Measurements from ENCODE around the gene C1R. TPM values are rescaled to one million over a fixed set of nuclear protein-coding genes. Genes with fewer than 3 reads are reported as not detected.

Gene C1R
- total RNA-seq, 4 donors from 2014 or later = 65.0 to 259 (median 84.7) TPM

DNA sequence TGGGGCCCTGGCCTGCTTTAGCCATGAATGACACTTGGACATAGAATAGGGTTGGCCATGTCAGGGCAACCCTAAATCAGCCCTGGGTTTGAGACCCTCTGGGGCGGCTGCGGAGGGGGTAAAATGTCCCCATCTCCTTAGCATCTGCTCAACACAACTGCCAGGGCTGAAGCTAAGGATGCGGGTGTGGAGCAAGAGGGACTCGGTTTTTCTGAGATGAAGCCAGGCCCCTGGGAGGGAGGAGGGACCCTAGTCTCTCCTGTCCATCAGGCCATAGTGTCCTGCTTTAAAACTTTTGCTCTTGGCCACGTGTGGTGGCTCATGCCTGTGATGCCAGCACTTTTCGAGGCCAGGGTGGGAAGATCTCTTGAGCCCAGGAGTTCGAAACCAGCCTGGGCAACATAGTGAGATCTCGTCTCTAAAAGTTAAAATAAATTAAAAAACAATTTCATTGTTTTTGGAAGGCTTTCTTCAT is 778 bp upstream of the C1R start:
- intact Hi-C loops (cut with DNase I; ENCODE audit: low total_unique reads) = loop anchor here (10.0 kb wide), 1 partner anchor 138 kb away; the partner anchor contains the start of gene PTPN6
- no peak overlapping the region for H3K4me3 ChIP-seq (ENCODE audit: low read depth, poor library complexity, severe bottlenecking)
- peak in 1 of 2 donors; percentile 83 for DNase-seq (ENCODE audit: low spot score in 2 of 2)
- 67 to 74% methylated on average over 8 of the region's 8 CpGs for WGBS, 2 donors
- TF ChIP-seq, protein P1, sequence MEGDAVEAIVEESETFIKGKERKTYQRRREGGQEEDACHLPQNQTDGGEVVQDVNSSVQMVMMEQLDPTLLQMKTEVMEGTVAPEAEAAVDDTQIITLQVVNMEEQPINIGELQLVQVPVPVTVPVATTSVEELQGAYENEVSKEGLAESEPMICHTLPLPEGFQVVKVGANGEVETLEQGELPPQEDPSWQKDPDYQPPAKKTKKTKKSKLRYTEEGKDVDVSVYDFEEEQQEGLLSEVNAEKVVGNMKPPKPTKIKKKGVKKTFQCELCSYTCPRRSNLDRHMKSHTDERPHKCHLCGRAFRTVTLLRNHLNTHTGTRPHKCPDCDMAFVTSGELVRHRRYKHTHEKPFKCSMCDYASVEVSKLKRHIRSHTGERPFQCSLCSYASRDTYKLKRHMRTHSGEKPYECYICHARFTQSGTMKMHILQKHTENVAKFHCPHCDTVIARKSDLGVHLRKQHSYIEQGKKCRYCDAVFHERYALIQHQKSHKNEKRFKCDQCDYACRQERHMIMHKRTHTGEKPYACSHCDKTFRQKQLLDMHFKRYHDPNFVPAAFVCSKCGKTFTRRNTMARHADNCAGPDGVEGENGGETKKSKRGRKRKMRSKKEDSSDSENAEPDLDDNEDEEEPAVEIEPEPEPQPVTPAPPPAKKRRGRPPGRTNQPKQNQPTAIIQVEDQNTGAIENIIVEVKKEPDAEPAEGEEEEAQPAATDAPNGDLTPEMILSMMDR (IDR thresholded peaks at IDR 0.05) = no peak
- TF ChIP-seq POLR2A (IDR thresholded peaks at IDR 0.05) = no peak

DNA sequence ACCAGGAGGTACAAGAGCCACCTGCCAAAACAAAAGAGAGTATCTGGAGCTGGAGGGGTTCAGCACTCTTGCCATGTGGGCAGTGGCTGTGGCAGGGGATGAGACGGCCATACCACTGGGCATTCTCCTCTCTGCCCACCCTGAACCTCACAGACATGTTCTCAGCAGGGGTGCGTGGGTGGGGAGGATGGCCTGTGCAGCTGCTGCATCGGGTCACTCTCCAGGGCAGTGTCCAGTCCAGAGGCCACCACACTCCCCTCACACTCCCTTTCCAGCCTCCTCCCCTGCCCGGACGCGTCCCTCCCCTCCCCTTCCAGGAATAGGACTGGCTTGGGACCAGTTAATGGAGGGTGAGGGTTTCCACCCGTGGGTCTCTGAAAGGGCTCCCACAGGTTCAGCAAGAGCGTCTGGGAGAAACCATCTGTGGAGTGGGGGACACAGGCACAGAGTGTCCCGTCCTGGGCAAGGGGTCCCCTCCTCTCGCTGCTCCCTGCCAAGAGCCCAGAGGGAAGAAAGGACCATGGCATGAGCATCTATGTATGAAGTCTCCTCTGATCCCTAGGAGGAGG is 501 bp downstream of the C1R start:
- H3K4me3 ChIP-seq (ENCODE audit: low read depth, poor library complexity, severe bottlenecking) = peak overlapping the region; percentile 29
- DNase-seq (ENCODE audit: low spot score in 2 of 2) = peak in 1 of 2 donors; percentile 89
- no peak for TF ChIP-seq POLR2A (IDR thresholded peaks at IDR 0.05)
- TF ChIP-seq, protein P1 (IDR thresholded peaks at IDR 0.05) = no peak
- WGBS, 2 donors = 18 to 20% methylated on average over 10 of the region's 10 CpGs
- intact Hi-C loops (cut with DNase I; ENCODE audit: low total_unique reads) = loop anchor here (10.0 kb wide), 1 partner anchor 137 kb away; the partner anchor contains the start of gene PTPN6

DNA sequence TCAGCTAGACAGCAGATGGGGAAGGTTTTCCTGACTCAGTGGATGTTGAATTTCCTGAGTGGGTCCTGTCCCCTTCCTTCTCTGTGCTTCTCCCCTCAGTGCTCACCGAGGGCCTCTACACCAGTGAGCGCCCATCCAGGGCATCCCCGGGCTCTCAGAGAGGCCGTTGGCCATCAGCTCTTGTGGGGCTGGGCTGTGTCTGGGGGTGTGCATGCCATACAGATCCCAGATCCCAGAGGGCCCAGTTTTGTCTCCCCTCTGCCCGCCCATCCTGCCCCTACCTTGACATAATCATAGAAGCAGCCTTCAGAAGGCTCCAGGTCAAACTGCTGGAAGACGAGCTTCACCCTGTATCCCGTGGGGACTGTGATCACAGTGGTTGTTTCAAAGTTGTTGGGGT is 1.1 kb downstream of the C1R start:
- intact Hi-C loops (cut with DNase I; ENCODE audit: low total_unique reads) = loop anchor here (10.0 kb wide), 1 partner anchor 136 kb away; the partner anchor contains the start of gene PTPN6
- 71 to 80% methylated on average over 7 of the region's 7 CpGs for WGBS, 2 donors
- TF ChIP-seq, protein P1 (IDR thresholded peaks at IDR 0.05) = no peak
- TF ChIP-seq POLR2A (IDR thresholded peaks at IDR 0.05) = no peak
- DNase-seq (ENCODE audit: low spot score in 2 of 2) = peak in 1 of 2 donors; percentile 75
- H3K4me3 ChIP-seq (ENCODE audit: low read depth, poor library complexity, severe bottlenecking) = no peak overlapping the region

DNA sequence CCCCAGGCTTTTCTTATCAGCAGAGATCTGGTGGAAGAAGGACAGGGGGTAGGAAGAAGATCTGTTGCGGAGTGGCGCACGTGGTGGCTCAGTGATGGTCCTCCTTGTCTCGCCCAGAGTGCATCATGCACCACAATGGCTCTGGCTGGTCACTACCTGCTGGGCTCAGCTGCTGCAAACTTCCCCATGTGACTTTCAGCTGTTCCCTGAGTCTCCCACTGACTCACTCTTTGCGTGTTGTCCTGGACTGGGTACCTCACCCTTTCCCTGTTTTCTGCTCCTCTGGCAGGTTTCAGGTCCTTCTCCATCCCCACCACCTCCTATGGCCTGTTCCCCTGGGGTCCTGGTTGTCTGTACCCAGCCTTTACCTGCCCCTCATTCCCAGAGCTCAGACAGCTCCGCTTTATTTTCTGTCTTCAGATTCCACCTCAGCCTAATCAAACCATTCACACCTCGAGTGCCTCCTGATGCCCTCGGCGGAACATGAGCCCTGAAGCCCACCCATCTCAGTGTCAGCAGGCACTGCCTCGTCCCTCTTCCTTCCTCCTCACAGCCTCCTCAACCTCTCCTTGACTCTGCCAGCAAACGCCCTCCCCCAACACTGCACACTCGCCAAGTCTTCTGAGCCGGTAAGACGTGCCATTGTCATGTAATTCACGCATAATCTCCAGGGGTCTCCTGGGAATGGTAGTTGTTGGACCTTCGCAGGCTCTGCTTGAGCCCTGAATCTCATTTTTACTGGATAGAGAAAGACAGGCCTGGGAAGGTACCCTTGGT is 1.8 kb downstream of the C1R start:
- peak in 1 of 2 donors; percentile 84 for DNase-seq (ENCODE audit: low spot score in 2 of 2)
- TF ChIP-seq, protein P1 (IDR thresholded peaks at IDR 0.05) = no peak
- no peak for TF ChIP-seq POLR2A (IDR thresholded peaks at IDR 0.05)
- WGBS, 2 donors = 62 to 78% methylated on average over 16 of the region's 16 CpGs
- intact Hi-C loops (cut with DNase I; ENCODE audit: low total_unique reads) = loop anchor here (10.0 kb wide), 1 partner anchor 136 kb away; the partner anchor contains the start of gene PTPN6
- no peak overlapping the region for H3K4me3 ChIP-seq (ENCODE audit: low read depth, poor library complexity, severe bottlenecking)

DNA sequence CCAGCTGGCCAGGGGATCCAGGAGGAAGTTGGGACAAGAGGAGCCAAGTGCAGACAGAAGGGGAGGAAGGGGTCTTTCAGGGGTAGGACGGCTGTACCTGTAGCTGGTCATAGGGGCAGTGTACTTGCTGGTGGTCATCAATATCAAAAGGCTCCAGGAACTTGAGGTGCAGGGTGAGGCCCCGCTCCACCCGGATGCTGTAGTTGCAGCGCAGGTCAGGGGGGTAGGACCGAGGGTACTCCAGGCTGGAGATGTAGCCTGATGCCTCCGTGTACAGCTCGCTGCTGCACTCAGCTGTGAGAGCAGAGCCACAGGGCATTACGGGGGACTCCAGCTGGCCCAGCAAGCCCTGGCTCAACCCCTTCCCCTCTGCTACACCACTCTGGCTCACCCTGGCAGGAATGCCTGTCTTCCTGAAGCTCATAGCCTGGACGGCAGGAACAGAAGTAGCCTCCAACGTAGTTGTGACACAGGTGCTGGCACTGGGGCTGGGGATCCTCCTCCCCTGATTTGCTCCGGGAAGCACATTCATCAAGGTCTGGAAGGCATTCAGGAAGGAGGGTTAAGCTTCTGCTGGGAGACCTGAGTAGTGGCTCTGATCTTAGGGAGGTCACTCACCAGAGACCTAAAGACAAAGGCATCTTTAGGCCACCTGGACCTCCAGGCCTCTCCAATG is 2.9 kb downstream of the C1R start:
- no peak overlapping the region for H3K4me3 ChIP-seq (ENCODE audit: low read depth, poor library complexity, severe bottlenecking)
- peak in 1 of 2 donors; percentile 59 for DNase-seq (ENCODE audit: low spot score in 2 of 2)
- intact Hi-C loops (cut with DNase I; ENCODE audit: low total_unique reads) = no loop called here
- WGBS, 2 donors = 83 to 93% methylated on average over 8 to 11 of the region's 11 CpGs
- TF ChIP-seq, protein P1 (IDR thresholded peaks at IDR 0.05) = no peak
- no peak for TF ChIP-seq POLR2A (IDR thresholded peaks at IDR 0.05)

Measured in lower leg skin (tissue), 4 donors.